Stomach (tissue), 4 donors: ENCODE results near the gene ISOC1.

Experiments used
- POLR2A ChIP-seq, 4 donors: fragments of 450-650 bp; IDR thresholded peaks; one replicate each; pipeline ENCODE4 v1.6.1; 2016; ENCODE audit warnings: antibody characterized with exemption in 4 of 4, control low read depth in 2 of 4, mild to moderate bottlenecking in 1 of 4, moderate library complexity in 1 of 4
- TF ChIP-seq, protein P1 (sequence below), 7 experiments: fragments of 450-650 bp in 4 of 7; fragments of 200-600 bp in 3 of 7; sonication (generic) in 3 of 7; IDR thresholded peaks; one replicate each; pipeline ENCODE4 v1.5.1; 2016 to 2019; ENCODE audit warnings: antibody characterized with exemption in 7 of 7, control low read depth in 2 of 7, mild to moderate bottlenecking in 1 of 7

DNA sequence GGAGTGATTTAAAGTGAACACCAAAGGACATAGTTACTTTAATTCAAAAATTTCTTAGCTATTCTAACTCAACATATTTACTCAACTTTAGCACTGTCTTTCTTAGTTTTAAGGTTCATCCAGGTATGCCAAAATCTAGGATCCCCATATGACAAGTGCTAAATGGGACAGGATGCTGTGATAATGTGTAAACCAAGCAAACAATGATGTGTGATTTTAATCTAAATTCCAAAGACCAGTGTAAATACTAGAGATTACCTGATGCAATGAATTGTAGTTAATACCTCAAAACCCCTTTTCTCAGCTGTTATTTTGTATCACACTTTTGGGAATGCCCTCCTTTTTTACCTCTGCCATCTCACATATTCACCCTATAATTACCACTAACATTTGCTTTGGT, 26.8 kb upstream of the ISOC1 start:
- TF ChIP-seq, protein P1, sequence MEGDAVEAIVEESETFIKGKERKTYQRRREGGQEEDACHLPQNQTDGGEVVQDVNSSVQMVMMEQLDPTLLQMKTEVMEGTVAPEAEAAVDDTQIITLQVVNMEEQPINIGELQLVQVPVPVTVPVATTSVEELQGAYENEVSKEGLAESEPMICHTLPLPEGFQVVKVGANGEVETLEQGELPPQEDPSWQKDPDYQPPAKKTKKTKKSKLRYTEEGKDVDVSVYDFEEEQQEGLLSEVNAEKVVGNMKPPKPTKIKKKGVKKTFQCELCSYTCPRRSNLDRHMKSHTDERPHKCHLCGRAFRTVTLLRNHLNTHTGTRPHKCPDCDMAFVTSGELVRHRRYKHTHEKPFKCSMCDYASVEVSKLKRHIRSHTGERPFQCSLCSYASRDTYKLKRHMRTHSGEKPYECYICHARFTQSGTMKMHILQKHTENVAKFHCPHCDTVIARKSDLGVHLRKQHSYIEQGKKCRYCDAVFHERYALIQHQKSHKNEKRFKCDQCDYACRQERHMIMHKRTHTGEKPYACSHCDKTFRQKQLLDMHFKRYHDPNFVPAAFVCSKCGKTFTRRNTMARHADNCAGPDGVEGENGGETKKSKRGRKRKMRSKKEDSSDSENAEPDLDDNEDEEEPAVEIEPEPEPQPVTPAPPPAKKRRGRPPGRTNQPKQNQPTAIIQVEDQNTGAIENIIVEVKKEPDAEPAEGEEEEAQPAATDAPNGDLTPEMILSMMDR (IDR thresholded peaks at IDR 0.05) = no peak
- no peak for TF ChIP-seq POLR2A (IDR thresholded peaks at IDR 0.05)
